ENCODE data around the gene RPL22.

RPL22 gene

GRCh38 chr1:6176779-6177178, 22.6 kb downstream of the RPL22 start:
- DNase-seq (ENCODE audit: low read depth) = no peak
- no peak overlapping the region for H3K4me3 ChIP-seq (ENCODE audit: low read length)
- no peak for TF ChIP-seq CTCF (conservative IDR thresholded peaks at IDR 0.05; ENCODE audit: low read depth, low read length)

- TF ChIP-seq CTCF (conservative IDR thresholded peaks at IDR 0.05; ENCODE audit: low read depth, low read length) = no peak
- no peak overlapping the region for H3K4me3 ChIP-seq (ENCODE audit: low read length)
- no peak for DNase-seq (ENCODE audit: low read depth)
Measured at GRCh38 chr1:6175411-6175828, 24.0 kb downstream of the RPL22 start.

DNA sequence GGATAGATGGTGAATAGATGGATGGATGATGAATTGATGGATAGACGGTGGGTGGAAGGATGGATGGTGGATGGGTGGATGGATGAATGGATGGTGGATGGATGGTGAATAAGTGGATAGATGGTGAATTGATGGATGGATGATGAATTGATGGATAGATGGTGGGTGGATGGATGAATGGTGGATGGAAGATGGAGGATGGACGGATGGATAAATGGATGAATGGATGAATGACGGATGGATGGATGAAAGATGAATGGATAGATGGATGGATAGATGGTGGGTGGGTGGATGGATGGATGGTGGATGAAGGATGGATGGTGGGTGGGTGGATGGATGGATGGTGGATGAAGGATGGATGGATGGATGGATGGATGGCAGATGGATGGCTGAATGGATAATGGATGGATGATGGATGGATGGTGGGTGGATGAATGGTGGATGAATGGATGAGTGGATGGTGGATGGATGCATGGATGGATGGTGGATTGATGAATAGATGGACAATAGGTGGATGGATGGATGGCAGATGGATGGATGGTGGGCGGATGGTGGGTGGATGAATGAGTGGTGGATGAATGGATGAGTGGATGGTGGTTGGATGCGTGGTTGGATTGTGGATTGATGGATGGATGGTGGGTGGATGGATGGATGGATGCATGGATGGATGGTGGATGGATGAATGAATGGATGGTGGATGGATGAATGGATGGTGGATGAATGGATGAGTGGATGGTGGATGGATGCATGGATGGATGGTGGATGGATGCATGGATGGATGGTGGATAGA, 24.6 kb downstream of the RPL22 start:
- no peak overlapping the region for H3K4me3 ChIP-seq (ENCODE audit: low read length)

DNA sequence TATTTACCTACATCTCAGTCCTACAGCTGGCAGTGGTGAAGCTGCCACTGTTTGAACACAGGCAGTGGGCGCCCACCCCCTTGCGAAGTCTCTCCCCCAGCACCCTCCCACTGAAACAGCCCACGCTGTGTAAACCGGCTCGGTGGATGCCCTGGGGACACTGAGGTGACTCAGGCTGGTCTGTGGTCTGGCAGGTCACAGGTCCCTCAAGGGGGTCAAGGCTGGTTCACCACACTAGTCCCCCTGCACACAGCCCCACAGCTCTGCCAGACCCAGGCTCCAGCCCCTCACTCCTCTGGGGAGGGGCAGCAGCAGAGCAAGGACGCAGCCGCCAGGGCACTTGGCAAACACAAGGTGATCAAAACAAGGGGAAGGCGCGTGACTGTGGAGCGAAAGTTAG, 26.8 kb downstream of the RPL22 start:
- no peak overlapping the region for H3K4me3 ChIP-seq (ENCODE audit: low read length)
- no peak for TF ChIP-seq CTCF (conservative IDR thresholded peaks at IDR 0.05; ENCODE audit: low read depth, low read length)
- DNase-seq (ENCODE audit: low read depth) = no peak

More for the DNA sequence above, 24.6 kb downstream of the RPL22 start:
- DNase-seq (ENCODE audit: low read depth) = no peak
- TF ChIP-seq CTCF (conservative IDR thresholded peaks at IDR 0.05; ENCODE audit: low read depth, low read length) = no peak

- H3K4me3 ChIP-seq (ENCODE audit: low read length) = no peak overlapping the region
- peak; percentile 61 for TF ChIP-seq CTCF (conservative IDR thresholded peaks at IDR 0.05; ENCODE audit: low read depth, low read length)
- no peak for DNase-seq (ENCODE audit: low read depth)
Measured at GRCh38 chr1:6171548-6172124, 27.8 kb downstream of the RPL22 start.

DNA sequence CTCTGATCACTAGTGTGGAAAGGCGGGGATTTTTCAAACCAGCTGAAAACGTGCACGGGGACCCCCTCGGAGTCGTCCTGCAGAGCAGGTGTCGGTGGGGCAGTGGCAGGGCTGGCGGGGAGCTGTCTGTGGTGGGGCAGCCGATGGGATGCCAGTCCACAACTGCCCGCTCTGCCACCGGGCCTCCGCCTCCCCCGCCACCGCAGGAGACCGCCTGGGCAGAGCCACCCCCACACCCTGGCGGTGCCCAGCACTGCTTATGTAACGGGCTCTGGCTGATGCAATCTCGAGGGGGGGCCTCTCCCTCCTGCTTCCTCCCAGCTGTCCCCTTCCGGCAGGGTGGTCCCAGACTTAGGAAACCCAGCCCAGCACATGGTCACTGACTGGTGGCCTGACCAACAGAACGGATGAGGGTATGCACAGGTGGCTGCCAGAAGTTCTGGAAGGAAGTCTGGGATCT, 28.6 kb downstream of the RPL22 start:
- no peak overlapping the region for H3K4me3 ChIP-seq (ENCODE audit: low read length)
- no peak for TF ChIP-seq CTCF (conservative IDR thresholded peaks at IDR 0.05; ENCODE audit: low read depth, low read length)
- DNase-seq (ENCODE audit: low read depth) = no peak
